HG02759 (cell line): Measurements from ENCODE around the gene OTX2.

Source experiments
- ATAC-seq: cut with Tn5 transposase; IDR thresholded peaks from one replicate; pipeline ENCODE4 v1.9.1; 2021; ENCODE audit warnings: mild to moderate bottlenecking, moderate library complexity; ENCODE audit not compliant: unreplicated experiment

OTX2 gene

DNA sequence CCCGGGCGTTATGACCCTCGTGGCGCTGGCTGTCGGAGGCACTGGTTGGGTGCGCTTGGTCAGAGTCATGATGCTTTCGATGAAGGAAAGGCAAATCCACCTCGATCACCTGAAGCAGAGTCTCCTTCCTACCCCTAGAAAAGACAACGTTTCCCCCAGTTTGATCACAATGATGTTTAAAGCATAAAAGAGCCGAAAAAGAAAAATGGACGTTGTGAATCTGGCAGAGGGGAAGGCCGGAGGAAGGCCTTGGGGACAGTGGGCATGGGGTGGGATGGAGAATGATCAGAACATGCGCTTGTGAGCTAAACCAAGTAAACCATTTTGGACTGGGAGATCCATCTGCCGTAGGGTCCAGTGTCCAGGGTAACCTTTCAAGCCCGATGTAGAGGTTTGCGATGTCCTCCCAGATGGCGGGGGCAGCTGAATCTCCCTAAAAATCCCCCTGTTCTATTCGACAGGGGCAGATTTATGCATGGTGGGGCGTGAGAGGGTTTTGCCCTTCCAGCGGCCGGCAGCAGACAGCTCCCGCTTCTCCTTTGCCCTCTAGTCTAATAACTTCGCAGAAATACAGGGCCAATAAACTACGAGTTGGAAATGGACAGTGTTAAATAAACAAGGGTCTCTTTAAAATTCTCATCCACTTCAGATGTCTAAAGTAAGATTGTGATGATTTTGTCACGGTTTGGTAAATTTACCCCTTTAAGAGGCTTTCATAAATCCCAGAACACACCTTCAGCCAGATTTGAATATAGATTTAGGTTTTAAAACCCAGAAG lies 2.3 kb upstream of the OTX2 start:
- ATAC-seq, result no peak

DNA sequence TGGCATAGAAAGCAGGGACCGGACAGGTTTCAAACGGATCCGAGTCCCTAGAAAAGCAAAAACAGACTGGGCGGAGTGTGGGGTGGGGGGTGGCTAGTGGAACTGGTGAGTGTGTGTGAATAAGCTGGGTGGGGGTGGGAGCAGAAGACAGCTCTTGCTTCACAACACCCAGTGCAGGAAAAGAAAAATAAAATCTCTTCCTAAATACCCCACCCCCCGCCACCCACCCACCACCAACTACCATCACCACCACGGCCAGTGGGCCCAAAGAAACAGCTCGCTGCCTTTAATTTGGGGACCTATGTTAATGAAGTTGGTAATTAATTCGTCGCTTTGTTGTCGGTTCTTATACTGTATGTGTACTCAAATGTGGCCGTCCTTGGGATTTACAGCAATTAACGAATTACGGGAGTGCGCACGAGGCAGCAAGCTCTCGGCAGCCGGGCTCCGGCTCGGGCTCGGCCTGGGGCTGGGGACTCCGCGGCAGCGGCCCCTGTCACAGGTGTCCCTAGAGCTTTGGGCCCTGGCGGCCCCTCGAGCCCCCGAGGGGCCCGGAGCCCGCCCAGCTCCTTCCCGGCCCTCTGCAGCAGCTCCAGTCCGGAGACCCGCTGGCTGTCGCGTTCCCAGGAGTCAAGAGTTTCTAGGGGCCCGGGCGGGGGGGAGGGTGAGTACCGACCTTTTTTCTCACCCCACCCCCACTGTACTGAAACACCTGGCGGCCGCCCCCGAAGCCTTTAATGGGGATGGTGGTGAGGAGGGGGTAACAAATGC lies 1.5 kb upstream of the OTX2 start:
- ATAC-seq, result no peak

DNA sequence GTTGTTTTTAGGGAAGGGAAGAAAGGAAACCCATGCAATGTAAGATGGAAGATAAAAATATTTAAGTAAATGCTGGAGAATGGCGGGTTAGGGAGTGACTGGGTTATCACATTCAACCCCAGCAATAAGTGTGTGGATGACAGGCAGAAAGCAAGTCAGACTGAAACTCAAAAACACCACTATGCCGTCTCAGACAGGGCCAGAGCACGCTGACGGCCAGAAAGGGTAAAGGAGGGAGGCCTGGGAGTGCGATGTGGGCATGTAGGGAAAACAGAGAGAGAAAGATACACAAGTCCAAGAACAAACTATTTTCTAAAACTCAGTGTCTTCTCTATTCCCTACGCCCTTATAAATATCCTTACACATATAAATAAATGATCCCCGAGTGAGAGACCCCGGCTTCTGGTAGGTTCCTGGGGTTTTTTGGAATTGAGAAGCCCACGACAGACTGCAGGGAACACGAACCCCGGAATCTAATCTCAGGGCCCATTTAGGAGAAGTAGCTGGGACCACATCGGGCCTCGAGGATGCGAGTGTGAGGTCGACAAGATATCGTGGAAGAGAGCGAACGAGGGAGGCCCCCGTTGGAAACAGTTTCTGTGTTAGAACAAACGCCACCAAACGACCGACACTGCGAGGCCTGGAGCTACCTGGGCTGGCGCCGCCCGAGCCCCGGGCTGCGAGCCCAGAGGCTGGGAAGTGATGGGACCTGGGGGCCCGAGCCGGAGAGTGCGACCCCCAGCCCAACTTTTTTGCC lies 735 bp upstream of the OTX2 start:
- no peak for ATAC-seq

DNA sequence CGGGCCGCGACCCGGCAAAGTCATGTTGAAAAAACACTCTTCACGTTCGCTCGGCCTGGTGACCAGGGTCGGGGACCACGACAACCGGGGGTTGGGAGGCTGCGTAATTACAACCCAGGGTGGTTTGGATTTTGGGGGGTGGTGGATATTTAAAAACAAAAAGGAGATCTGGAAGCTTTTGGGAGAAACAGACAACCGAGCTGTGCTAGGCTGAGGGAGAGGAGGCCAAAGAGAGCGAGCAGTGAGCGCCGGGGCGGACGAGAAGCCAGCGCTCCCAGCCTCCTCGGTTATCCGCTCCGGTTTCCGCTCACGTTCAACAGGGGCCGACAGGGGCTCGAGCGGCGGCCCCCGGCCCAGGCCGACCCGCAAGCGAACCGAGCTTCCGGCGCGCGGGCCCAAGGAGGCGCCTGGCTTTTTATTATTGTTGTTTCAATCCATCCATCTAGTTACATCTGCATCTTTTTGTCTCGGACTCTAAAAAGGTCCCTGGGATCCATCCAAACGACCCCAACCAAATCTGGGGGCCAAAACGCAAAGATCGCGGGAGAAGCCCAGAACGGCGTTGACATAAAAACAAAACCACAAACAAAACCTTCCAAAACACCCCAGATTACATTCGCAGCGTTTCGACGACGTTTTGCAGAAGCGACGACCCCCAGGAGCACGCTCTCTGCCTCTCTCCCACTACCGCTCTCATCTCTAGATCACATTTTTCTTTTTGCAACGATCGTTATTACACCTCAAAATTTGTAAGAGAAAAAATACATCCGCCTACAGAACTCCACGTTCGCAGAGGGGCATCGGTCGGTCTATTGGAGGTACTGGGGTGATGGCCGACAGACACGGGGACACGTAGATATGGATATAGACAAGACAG lies 771 bp downstream of the OTX2 start:
- no peak for ATAC-seq

DNA sequence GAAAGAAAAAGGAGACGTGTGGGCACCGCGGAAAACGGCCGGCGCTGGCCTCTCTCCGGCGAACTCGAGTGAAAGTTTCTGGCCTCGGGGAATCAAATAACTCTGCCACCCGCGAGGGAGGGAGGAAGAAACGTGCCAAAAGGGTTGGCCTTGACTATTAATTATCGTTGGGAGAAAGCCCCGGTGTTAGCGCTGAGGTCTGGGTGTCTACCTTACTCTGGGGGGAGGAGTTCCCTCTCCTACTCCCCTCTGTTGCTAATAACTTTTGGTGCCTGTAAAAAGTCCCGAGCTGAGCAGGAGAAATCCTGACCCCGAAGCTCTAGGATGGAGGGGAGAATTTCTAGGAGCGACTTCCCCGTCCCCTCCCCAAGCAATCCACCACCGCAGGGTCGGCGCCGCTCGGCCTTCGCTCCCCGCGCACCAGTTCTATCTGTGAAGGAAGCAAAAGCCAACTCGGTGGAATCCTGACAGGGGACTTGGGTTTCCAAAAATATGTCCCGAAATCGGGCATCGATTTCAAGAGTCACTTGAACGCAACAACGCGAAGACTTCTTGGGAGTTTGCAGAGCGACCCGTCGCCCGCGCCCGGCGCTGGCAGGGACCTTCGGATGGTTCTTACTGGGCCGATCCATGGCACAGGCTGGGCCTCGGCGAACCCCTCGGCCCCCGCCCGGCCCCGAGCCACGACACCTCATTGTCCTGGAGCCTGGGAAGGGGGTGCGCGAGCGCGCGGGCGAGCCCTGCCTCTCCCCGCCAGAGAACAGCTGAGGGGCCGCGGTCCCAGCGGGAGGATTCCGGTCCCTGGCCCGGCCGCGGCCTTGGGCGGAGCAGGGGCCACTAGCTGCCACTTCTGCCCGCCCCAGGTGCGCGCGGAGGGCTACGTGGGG lies 1.7 kb downstream of the OTX2 start:
- ATAC-seq, result no peak

DNA sequence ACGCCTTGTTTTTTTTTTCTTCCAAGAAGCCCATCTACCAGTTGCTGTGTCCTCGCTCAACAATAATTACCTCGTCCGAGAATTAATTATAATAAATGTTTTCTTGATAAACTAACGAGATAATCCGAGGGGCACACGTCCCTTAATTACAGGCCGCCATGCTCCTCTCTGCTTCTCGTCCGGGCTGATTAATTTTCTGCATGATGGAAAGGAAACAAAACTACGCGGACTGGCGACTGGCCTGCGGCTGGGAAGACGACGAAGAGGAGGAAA lies 2.2 kb downstream of the OTX2 start:
- no peak for ATAC-seq

DNA sequence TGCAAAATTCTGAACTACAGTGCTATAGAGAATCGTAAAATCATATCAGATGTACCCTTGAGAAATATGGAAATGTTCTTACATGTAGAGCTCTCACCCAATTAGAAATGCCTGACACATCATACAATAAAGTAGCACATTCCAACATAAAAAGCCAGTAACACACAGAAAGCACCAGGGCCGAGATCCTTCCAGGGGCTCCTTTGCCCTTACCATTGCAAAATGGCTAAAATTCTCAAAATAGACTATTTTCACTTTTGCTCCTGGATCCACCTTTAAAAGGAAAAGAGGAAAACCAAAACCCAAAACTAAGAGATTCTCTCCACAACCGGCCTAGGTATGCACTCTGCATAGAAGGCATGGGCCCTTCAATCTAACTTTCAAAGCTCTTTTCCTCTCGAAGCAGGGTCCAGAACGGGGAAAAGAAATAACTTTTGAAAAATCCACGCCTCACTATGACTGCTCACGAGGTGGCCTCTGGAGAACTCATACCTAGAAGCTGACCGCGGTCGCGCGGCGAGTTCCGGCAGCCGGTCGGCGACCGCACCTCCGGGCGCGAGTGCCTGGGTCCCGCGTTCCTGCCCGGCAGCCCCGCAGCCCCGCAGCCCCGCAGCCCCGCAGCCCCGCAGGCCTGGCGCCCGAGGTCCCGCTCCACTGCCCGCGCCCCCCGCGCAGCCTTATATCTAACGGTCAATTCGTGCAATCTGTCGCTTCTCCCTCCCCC lies 2.7 kb downstream of the OTX2 start:
- no peak for ATAC-seq

DNA sequence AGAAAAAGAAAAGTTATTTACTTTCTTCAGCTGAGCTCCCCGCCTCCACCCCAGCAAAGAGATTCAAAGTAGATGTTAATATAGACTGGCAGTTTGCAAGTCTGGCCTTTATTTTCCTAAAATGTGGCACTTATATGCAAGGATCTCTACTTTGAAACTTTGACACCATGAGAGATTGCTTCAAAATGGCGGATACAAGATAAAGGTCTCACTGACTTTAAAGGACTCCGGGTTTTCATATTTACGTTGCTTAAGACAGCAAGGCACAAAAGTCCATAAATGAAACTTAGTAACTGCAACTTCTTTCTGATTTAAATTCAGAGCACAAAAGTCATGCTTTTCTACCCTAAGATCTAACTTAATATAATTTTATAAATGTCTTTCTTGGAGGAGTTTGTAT lies 3.5 kb downstream of the OTX2 start:
- ATAC-seq, result no peak

DNA sequence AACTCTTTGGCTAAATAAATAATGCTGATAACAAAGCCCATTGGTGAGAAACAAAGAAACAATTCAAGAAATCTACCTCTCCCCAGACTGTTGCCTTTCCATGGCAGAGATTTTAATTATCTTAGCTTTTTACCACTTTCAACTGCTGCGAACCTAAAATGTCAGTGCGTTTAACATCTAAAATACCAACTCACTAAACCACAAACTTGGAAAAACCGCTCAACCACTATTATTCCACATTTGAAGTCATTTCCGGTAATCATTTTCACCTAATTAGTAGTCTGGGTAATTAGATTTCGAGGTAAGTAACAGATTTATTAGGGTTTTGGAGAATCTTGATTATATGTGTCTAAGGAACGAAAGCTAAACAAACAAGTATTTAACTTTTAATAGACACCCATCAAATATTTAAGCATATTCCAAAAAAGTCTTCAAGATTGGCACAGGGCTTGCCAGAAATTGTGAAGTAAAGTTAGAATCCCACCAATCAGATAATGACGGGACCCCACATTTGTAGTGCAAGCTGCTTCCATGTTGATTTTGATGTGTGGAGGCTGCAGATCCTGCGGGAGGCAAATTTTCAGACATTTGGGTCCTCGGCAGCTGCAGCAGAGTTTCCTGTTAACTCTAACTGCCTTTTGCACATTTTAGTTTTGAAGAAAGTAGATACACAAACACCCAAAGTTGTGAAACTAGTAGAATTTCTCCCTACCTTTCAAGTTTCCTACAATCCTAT lies 4.1 kb downstream of the OTX2 start:
- ATAC-seq, result no peak

DNA sequence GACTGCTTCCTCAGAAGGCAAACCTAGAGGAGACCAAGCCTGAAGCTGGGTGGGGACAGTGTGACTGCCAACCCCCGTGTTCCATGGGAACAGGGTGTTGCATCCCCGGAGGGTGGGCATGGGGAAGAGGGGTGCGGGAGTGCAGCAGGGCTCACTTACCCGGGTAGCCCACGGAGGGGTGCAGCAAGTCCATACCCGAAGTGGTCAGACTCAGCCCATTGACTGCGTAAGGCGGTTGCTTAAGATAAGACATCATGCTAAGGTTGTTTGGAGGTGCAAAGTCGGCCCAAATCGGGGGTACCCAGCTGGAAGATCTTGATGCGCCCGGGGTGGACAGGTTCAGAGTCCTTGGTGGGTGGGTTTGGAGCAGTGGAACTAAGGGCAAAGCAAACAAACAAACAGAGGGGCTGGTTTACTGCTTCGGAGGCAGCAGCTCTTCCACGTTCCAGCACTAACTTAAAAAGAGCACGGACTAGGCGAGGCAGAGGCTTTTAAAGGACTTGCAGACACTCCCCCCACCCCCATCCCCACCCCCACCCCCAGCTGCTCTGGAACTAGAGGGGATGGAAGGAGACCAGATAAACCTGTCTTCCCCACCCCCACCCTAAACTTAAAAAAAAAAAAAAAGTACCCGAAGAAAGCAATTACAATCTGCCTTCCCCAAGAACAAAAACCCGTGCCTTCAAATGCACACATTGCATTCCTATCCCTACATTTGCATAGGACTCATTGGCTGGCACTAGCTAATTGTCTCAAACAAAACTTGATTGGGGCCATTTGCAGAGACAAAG lies 4.9 kb downstream of the OTX2 start:
- ATAC-seq, result no peak

DNA sequence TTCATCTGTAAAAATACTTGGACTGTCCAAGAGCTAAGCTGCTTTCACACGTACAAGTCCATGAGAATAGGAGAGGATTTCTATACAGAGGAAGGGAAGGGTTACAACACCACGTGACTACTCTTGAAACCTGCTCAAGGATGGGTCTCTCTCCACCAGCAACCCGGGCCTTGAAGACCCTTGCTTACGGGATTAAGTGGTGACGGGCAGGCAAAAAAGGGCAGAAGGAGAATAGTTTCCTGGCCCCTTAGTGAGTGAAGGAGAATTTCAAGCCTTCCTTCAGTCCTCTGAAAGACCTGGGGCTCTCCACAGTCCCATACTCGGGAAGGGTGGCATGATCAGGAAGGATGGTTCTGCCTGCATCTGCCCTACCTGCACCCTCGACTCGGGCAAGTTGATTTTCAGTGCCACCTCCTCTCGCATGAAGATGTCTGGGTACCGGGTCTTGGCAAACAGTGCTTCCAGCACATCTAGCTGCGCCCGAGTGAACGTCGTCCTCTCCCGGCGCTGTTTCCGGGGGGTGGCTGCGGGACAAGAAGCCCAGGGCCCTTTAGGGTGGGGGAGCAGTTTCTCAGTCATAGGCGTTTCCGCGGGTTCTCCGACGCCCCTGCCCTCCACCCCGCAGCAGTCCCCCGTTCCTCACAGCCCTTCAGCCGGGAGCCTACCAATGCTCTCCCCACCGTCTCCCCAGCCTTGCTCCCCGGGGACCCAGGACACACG lies 6.3 kb downstream of the OTX2 start:
- ATAC-seq, result no peak

DNA sequence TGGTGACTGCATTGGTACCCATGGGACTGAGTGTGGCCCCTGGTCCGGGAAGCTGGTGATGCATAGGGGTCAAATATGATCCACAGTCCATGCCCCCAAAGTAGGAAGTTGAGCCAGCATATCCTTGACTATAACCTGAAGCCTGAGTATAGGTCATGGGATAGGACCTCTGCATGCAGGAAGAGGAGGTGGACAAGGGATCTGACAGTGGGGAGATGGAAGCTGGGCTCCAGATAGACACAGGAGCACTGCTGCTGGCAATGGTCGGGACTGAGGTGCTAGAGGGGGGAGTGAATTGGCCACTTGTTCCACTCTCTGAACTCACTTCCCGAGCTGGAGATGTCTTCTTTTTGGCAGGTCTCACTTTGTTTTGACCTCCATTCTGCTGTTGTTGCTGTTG lies 8.4 kb downstream of the OTX2 start:
- ATAC-seq, result no peak

DNA sequence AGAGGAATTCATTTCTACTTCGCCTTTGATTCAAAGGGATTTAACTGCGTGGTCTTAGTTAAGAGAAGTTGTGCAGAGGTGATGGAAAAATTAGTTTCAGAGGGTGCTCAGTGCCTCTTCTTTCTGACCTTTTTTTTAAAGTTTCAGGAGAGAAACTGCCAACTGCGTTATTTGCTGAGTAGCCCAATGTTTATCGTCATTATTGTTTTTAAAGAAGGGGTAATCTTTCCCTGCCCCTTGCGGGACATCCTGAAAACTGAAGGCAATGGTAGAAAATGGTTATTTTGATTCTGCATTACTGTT lies 11.0 kb downstream of the OTX2 start:
- ATAC-seq, result no peak

DNA sequence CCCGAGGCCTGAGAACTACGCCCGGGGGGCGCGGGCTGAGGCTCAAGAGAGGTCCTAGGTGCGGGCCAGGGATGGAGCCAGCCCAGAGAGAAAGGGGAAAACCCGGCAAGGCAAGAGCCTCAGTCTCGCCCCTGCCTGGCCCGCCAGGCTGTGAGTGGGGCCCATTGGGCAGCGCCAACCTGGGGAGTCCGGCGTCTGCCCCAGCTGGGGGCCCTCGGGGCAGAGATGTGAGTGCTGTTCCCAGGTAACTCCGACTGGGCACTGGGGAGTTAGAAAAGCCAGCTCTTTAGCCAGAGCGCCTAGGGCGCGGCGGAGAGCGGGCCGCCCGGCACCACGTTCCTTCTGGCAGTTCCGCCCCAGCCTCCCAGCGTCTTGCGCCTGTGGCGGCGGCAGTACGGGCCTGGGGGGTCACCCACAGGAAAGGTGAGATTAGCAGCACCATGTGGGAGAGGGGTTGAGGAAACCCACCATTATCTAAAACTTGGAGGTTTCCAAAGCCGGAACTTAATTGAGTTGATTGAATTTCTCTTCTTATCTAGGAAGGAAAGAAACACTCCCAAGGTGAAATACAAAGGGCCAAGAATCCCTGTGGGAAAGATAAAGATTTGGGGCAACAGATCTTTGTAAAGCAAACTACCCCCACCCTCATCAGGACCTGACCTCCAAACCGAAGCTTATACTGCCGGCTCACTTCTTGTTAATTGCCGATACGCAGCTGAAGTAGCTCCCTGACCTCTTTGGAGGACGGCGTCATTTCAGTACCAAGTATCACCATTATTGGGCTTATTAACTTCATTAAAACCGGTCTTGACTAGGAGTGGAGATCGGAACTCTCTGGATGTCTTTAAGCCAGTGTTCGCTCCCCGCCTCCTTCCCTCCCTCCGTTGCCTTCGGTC lies 11.6 kb downstream of the OTX2 start:
- no peak for ATAC-seq

DNA sequence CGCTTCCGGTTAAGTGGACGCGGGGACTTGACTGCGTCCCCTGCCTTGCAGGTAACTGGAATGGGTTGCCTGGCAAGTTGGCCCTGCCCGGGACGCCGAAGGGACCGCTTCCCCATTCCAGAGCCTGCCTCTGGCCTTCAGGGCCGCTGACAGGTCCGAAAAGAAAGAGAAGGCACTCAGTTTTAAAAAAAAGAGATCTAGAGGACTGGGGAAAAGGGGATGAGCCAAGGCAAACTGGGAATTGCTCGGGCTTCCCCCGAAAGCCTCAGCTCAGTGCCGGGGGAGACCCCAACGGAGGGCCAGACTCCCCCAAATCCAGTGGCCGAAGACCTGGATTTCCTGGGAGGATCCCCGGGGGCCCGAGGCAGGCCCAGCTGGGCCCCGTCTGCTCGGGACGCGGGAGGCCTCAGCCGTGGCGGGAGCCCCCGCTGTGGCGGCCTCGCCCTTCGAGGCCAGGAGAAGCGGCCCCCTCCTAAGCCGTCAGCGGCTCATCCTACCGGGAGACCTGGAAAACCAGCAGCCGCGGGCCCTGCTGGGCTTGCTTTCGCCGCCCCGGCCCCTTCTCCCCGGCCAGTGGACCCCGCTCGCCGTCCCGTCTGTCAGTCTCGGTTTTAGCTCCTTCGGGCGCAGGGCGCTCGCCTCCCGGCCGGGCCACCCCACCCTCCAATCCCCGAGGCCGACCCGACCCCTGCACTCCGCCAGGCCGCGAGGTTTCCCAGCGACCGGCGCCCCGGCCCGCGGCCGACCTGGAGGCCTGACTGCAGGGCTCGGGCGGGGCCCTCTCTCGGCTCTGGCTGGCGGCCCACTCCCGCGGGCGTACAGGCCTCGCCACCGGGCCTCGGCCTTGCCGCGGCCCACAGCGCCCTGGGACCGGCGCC lies 12.5 kb downstream of the OTX2 start:
- no peak for ATAC-seq
